H9 (cell line): Measurements from ENCODE around the gene SMIM3. TPM values are rescaled to one million over a fixed set of nuclear protein-coding genes. Genes with fewer than 3 reads are reported as not detected.

ENCODE experiments used
- DNase-seq: peaks from one replicate; pipeline ENCODE4 v3.0.0-alpha.2; 2017
- H2AFZ ChIP-seq: one replicate; pipeline ENCODE4 v1.6.1; 2013; ENCODE audit warnings: mild to moderate bottlenecking, low read length, control low read depth, moderate library complexity
- H2AK5ac ChIP-seq: 2 replicates; pipeline ENCODE4 v1.6.1; 2013; ENCODE audit warnings: low read length, control low read depth, mixed read lengths; ENCODE audit not compliant: insufficient read length
- H2BK120ac ChIP-seq: one replicate; pipeline ENCODE4 v1.6.1; 2013; ENCODE audit warnings: low read depth, mild to moderate bottlenecking, low read length, control low read depth, inconsistent platforms; ENCODE audit not compliant: poor library complexity, severe bottlenecking
- H2BK12ac ChIP-seq: 2 replicates; pipeline ENCODE4 v1.6.1; 2013; ENCODE audit warnings: low read length, control low read depth, mixed read lengths, low read depth; ENCODE audit not compliant: insufficient read length
- H2BK15ac ChIP-seq: 2 replicates; pipeline ENCODE4 v1.6.1; 2013; ENCODE audit warnings: low read depth, low read length, control low read depth
- H2BK20ac ChIP-seq: one replicate; pipeline ENCODE4 v1.6.1; 2013; ENCODE audit warnings: low read depth, mild to moderate bottlenecking, low read length, control low read depth, inconsistent platforms; ENCODE audit not compliant: poor library complexity, severe bottlenecking
- H2BK5ac ChIP-seq: 2 replicates; pipeline ENCODE4 v1.6.1; 2013; ENCODE audit warnings: low read length, control low read depth, mixed read lengths; ENCODE audit not compliant: insufficient read length
- H3K14ac ChIP-seq: 2 replicates; pipeline ENCODE4 v1.6.1; 2013; ENCODE audit warnings: low read length, control low read depth; ENCODE audit not compliant: insufficient read depth
- H3K18ac ChIP-seq: 2 replicates; pipeline ENCODE4 v1.6.1; 2013; ENCODE audit warnings: low read depth, mild to moderate bottlenecking, mixed read lengths, low read length, control low read depth; ENCODE audit not compliant: insufficient read length
- H3K23ac ChIP-seq: 2 replicates; pipeline ENCODE4 v1.6.1; 2013; ENCODE audit warnings: low read length, control low read depth, mixed read lengths, low read depth; ENCODE audit not compliant: insufficient read length
- H3K23me2 ChIP-seq: 2 replicates; pipeline ENCODE4 v1.6.1; 2013; ENCODE audit warnings: low read depth, mild to moderate bottlenecking, mixed read lengths, low read length, control low read depth; ENCODE audit not compliant: insufficient read length, poor library complexity, severe bottlenecking
- H3K27ac ChIP-seq: 2 replicates; pipeline ENCODE4 v1.5.1; 2013; ENCODE audit warnings: low read length, control low read depth, mixed read lengths, low read depth; ENCODE audit not compliant: insufficient read length
- H3K27me3 ChIP-seq: 2 replicates; pipeline ENCODE4 v1.6.1; 2013; ENCODE audit warnings: low read length, control low read depth, inconsistent platforms; ENCODE audit not compliant: insufficient read depth
- H3K4ac ChIP-seq: 2 replicates; pipeline ENCODE4 v1.6.1; 2013; ENCODE audit warnings: low read depth, mild to moderate bottlenecking, control low read depth, inconsistent platforms, low read length, moderate library complexity
- H3K4me1 ChIP-seq: 2 replicates; pipeline ENCODE4 v1.6.1; 2013; ENCODE audit warnings: low read length, control low read depth, inconsistent platforms; ENCODE audit not compliant: insufficient read depth
- H3K4me2 ChIP-seq: 2 replicates; pipeline ENCODE4 v1.6.1; 2013; ENCODE audit warnings: low read length, control low read depth, mixed read lengths; ENCODE audit not compliant: insufficient read length, insufficient read depth
- H3K56ac ChIP-seq: 2 replicates; pipeline ENCODE4 v1.6.1; 2013; ENCODE audit warnings: low read depth, mild to moderate bottlenecking, mixed read lengths, low read length, control low read depth; ENCODE audit not compliant: insufficient read length
- H3K79me1 ChIP-seq: 2 replicates; pipeline ENCODE4 v1.6.1; 2013; ENCODE audit warnings: low read depth, mild to moderate bottlenecking, moderate library complexity, low read length, control low read depth, inconsistent platforms; ENCODE audit not compliant: insufficient read depth, poor library complexity, severe bottlenecking
- H3K79me2 ChIP-seq: 2 replicates; pipeline ENCODE4 v1.6.1; 2013; ENCODE audit warnings: low read length, control low read depth, inconsistent platforms; ENCODE audit not compliant: insufficient read depth
- H3K9ac ChIP-seq: 2 replicates; pipeline ENCODE4 v1.6.1; 2013; ENCODE audit warnings: low read length, control low read depth, mixed read lengths; ENCODE audit not compliant: insufficient read length; ENCODE audit errors: extremely low read depth
- H3K9me3 ChIP-seq: one replicate; pipeline ENCODE4 v1.6.1; 2013; ENCODE audit warnings: low read depth, low read length, inconsistent platforms; ENCODE audit not compliant: control insufficient read depth
- H3T11ph ChIP-seq: one replicate; pipeline ENCODE4 v1.6.1; 2013; ENCODE audit warnings: mild to moderate bottlenecking, low read length, control low read depth, inconsistent platforms
- H4K20me1 ChIP-seq: one replicate; pipeline ENCODE4 v1.6.1; 2013; ENCODE audit not compliant: control insufficient read depth, insufficient read length, insufficient read depth
- H4K5ac ChIP-seq: 2 replicates; pipeline ENCODE4 v1.6.1; 2013; ENCODE audit warnings: low read depth, mild to moderate bottlenecking, mixed read lengths, low read length, control low read depth; ENCODE audit not compliant: insufficient read length
- H4K8ac ChIP-seq: replicated peaks from 2 replicates; pipeline ENCODE4 v1.6.1; 2013; ENCODE audit warnings: low read length, control low read depth, mixed read lengths, low read depth; ENCODE audit not compliant: insufficient read length
- H4K91ac ChIP-seq: 2 replicates; pipeline ENCODE4 v1.6.1; 2013; ENCODE audit warnings: low read depth, mild to moderate bottlenecking, moderate library complexity, mixed read lengths, low read length, control low read depth; ENCODE audit not compliant: insufficient read length
- H3K27ac Mint-ChIP-seq, 3 experiments: 2 replicates in 2 of 3; 3 replicates in 1 of 3; pipeline ENCODE4 v1.8.0; 2020 to 2021; ENCODE audit warnings: mixed read lengths in 3 of 3, mild to moderate bottlenecking in 1 of 3, moderate library complexity in 1 of 3
- H3K27me3 Mint-ChIP-seq: 2 replicates; pipeline ENCODE4 v1.8.0; 2021; ENCODE audit warnings: low read depth, mild to moderate bottlenecking, moderate library complexity, mixed read lengths
- H3K36me3 Mint-ChIP-seq, 3 experiments: 2 replicates in 2 of 3; 3 replicates in 1 of 3; pipeline ENCODE4 v1.8.0; 2020 to 2021; ENCODE audit warnings: low read depth in 3 of 3, mixed read lengths in 3 of 3; ENCODE audit not compliant: insufficient read depth in 1 of 3
- H3K4me1 Mint-ChIP-seq, 2 experiments: 2 replicates each; pipeline ENCODE4 v1.8.0; 2020; ENCODE audit warnings: mixed read lengths in 2 of 2
- H3K4me3 Mint-ChIP-seq, 2 experiments: 2 replicates in 1 of 2; 3 replicates in 1 of 2; pipeline ENCODE4 v1.8.0; 2020 to 2021; ENCODE audit warnings: mild to moderate bottlenecking in 2 of 2, mixed read lengths in 2 of 2, moderate library complexity in 1 of 2
- H3K9me3 Mint-ChIP-seq, 2 experiments: 2 replicates in 1 of 2; 3 replicates in 1 of 2; pipeline ENCODE4 v1.8.0; 2020; ENCODE audit warnings: mild to moderate bottlenecking in 2 of 2, mixed read lengths in 2 of 2, moderate library complexity in 1 of 2
- WGBS: extraction: QIAGEN DNeasy Blood & Tissue Kit; methylation state at CpG from one replicate; pipeline ENCODE4 v1.1.7; 2013; ENCODE audit warnings: missing lambda C conversion rate, low lambda C conversion rate, mixed read lengths; ENCODE audit not compliant: insufficient read length; ENCODE audit errors: extremely low coverage; 5-methylcytosine and 5-hydroxymethylcytosine counted together
- total RNA-seq: library from RNA; stranded (reverse); gene quantifications from 2 replicates; pipeline ENCODE4 v1.2.1, GENCODE V29; 2021
- TF ChIP-seq, protein P1 (sequence below): fragments of 200-600 bp; sonication (generic); conservative IDR thresholded peaks from 3 replicates; pipeline ENCODE4 v1.8.0; 2021; ENCODE audit warnings: antibody characterized with exemption, mild to moderate bottlenecking

Gene SMIM3
- total RNA-seq, 1 experiment from 2014 or later: 42.0 TPM

DNA sequence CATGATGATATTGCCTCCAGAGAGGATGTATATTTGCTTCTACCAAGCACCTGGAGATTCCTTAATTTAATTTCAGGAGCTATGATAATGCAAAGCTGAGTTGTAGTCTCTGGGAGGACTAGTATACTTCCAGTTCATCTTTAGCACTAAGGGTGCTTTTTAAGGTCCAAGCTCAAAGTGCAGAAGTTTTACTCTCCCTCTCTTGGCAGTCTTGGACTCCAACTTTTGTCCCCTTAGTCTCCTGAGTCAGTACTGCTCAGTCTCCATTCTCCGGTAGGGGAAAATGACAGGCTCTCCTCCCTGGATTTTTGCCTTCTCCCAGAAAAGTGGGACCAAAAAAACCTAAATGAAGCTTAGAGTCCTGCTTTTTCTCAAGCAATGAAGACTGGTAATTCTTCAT, 8.3 kb downstream of the SMIM3 start:
- Histone ChIP-seq H2BK12ac (no peak overlapping the region), H3K4ac (no peak overlapping the region), H3K18ac (no peak overlapping the region), H3T11ph (no peak overlapping the region), H2BK5ac (no peak overlapping the region), H3K4me1 (peaks cover 18% of the 10 kb centered on the region), H3K4me2 (no peak overlapping the region), H2AFZ (no peak overlapping the region), H3K27me3 (no peaks in the 10 kb centered on the region), H3K23ac (no peak overlapping the region), H4K91ac (no peak overlapping the region), H3K79me2 (peaks cover 2% of the 10 kb centered on the region; the same call in 1 of the 2 replicates), H3K56ac (no peak overlapping the region), H3K9ac (no peak overlapping the region), H2BK15ac (no peak overlapping the region), H2AK5ac (no peak overlapping the region), H4K20me1 (no peaks in the 10 kb centered on the region), H3K9me3 (no peaks in the 10 kb centered on the region), H4K8ac (no peak overlapping the region), H3K27ac (no peak overlapping the region), H3K14ac (no peak overlapping the region), H4K5ac (no peak overlapping the region), H2BK20ac (no peak overlapping the region), H3K79me1 (no peaks in the 10 kb centered on the region), H2BK120ac (no peak overlapping the region), H3K23me2 (no peaks in the 10 kb centered on the region)
- H3K4me3 Mint-ChIP-seq: no peak overlapping the region
- H3K4me1 Mint-ChIP-seq: peaks cover 72 to 78% of the 10 kb centered on the region in 2 experiments
- H3K9me3 Mint-ChIP-seq: peaks cover 12 to 16% of the 10 kb centered on the region in 2 experiments
- TF ChIP-seq, protein P1, sequence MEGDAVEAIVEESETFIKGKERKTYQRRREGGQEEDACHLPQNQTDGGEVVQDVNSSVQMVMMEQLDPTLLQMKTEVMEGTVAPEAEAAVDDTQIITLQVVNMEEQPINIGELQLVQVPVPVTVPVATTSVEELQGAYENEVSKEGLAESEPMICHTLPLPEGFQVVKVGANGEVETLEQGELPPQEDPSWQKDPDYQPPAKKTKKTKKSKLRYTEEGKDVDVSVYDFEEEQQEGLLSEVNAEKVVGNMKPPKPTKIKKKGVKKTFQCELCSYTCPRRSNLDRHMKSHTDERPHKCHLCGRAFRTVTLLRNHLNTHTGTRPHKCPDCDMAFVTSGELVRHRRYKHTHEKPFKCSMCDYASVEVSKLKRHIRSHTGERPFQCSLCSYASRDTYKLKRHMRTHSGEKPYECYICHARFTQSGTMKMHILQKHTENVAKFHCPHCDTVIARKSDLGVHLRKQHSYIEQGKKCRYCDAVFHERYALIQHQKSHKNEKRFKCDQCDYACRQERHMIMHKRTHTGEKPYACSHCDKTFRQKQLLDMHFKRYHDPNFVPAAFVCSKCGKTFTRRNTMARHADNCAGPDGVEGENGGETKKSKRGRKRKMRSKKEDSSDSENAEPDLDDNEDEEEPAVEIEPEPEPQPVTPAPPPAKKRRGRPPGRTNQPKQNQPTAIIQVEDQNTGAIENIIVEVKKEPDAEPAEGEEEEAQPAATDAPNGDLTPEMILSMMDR: no peak
- no peak for DNase-seq
- no peak overlapping the region for H3K27ac Mint-ChIP-seq
- H3K36me3 Mint-ChIP-seq: peaks cover 24 to 40% (median 25%) of the 10 kb centered on the region in 3 experiments
- WGBS: no CpG with 5 or more reads among the region's 1 CpG
- H3K27me3 Mint-ChIP-seq: peaks cover 6% of the 10 kb centered on the region
